Thyroid gland (tissue), 4 donors: ENCODE data around the gene TSPAN11. TPM values are rescaled to one million over a fixed set of nuclear protein-coding genes. Genes with fewer than 3 reads are reported as not detected.

Experiments used
- DNase-seq, 2 donors: peaks; one replicate each; pipeline ENCODE4 v3.0.0-alpha.2; 2019
- H3K27ac ChIP-seq, 3 donors: fragments of 200-600 bp; sonication (generic); 1 replicate in 2 of 3; 2 replicates in 1 of 3; pipeline ENCODE4 v1.5.1; 2016 to 2019; ENCODE audit warnings: mild to moderate bottlenecking in 1 of 3, moderate library complexity in 1 of 3
- H3K27me3 ChIP-seq: fragments of 200-600 bp; sonication (generic); one replicate; pipeline ENCODE4 v1.5.1; 2019
- H3K36me3 ChIP-seq, 2 donors: fragments of 200-600 bp; sonication (generic); one replicate each; pipeline ENCODE4 v1.5.1; 2016 to 2019
- H3K4me1 ChIP-seq, 2 donors: fragments of 200-600 bp; sonication (generic); one replicate each; pipeline ENCODE4 v1.5.1; 2017 to 2019
- H3K4me3 ChIP-seq, 3 donors: fragments of 200-600 bp; sonication (generic); replicated peaks in 1 of 3; 1 replicate in 2 of 3; 2 replicates in 1 of 3; pipeline ENCODE4 v1.5.1; 2016; ENCODE audit warnings: mild to moderate bottlenecking in 1 of 3
- H3K9me3 ChIP-seq: fragments of 200-600 bp; sonication (generic); one replicate; pipeline ENCODE4 v1.5.1; 2017
- CTCF ChIP-seq, 6 experiments: fragments of 200-600 bp in 3 of 6; fragments of 450-650 bp in 3 of 6; sonication (generic) in 3 of 6; IDR thresholded peaks; one replicate each; pipeline ENCODE4 v1.5.1; 2016 to 2019; ENCODE audit warnings: antibody characterized with exemption in 6 of 6, mild to moderate bottlenecking in 2 of 6, inconsistent platforms in 1 of 6, moderate library complexity in 1 of 6
- POLR2A ChIP-seq, 2 donors: fragments of 450-650 bp; IDR thresholded peaks; one replicate each; pipeline ENCODE4 v1.6.1; 2017; ENCODE audit warnings: antibody characterized with exemption in 2 of 2, mild to moderate bottlenecking in 2 of 2, moderate library complexity in 1 of 2
- WGBS, 2 donors: methylation state at CpG; one replicate each; pipeline ENCODE4 v1.1.5; 2017; 5-methylcytosine and 5-hydroxymethylcytosine counted together
- intact Hi-C: fragments of 100-400 bp; cut with DNase I; formaldehyde crosslinking; loops from one replicate; pipeline ENCODE4 v1.15.1; 2023
- total RNA-seq, 4 donors: library from RNA; depleted of rRNA; stranded (reverse); fragments of >200 nt; gene quantifications; one replicate each; pipeline ENCODE4 v1.2.3, GENCODE V29; 2016

The TSPAN11 gene
- total RNA-seq, 4 donors from 2014 or later = 2.0 to 7.5 (median 4.4) TPM

DNA sequence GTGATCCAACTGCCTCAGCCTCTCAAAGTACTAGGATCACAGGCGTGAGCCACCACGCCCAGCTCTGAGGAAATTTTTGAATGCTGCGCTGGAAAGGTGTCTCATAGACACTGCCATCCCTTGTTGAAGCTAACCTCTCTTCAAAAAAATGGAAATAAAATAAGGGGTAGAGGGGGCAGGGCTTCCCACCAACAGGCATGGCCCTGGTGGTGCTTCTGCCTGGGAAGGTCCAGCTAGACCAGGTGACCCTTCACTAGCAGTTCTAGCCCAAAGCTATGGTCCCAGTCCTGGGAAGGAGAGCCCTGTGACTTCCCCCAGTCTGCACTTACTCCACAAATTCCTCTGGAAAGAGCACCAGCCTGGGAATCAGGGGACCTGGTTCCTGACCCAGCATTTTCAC is 45.7 kb upstream of the TSPAN11 start:
- DNase-seq = no peak
- 90 to 93% methylated on average over 3 of the region's 3 CpGs for WGBS, 2 donors

GRCh38 chr12:30882706-30883105 is 43.8 kb upstream of the TSPAN11 start:
- Histone ChIP-seq H3K36me3 (no peaks in the 10 kb centered on the region), H3K27me3 (no peaks in the 10 kb centered on the region), H3K4me1 (no peaks in the 10 kb centered on the region), H3K9me3 (no peaks in the 10 kb centered on the region), H3K27ac (no peak overlapping the region), H3K4me3 (no peak overlapping the region)
- no peak for TF ChIP-seq POLR2A (IDR thresholded peaks at IDR 0.05)
- TF ChIP-seq CTCF (IDR thresholded peaks at IDR 0.05) = no peak
- 76 to 81% methylated on average over 3 of the region's 3 CpGs for WGBS, 2 donors
- intact Hi-C loops = no loop called here
- DNase-seq = no peak

More for the DNA sequence above, 45.7 kb upstream of the TSPAN11 start:
- Histone ChIP-seq H3K36me3 (no peaks in the 10 kb centered on the region), H3K9me3 (no peaks in the 10 kb centered on the region), H3K4me1 (no peaks in the 10 kb centered on the region), H3K27me3 (no peaks in the 10 kb centered on the region), H3K4me3 (no peak overlapping the region), H3K27ac (no peak overlapping the region)
- TF ChIP-seq POLR2A (IDR thresholded peaks at IDR 0.05) = no peak
- no peak for TF ChIP-seq CTCF (IDR thresholded peaks at IDR 0.05)
- intact Hi-C loops = no loop called here

DNA sequence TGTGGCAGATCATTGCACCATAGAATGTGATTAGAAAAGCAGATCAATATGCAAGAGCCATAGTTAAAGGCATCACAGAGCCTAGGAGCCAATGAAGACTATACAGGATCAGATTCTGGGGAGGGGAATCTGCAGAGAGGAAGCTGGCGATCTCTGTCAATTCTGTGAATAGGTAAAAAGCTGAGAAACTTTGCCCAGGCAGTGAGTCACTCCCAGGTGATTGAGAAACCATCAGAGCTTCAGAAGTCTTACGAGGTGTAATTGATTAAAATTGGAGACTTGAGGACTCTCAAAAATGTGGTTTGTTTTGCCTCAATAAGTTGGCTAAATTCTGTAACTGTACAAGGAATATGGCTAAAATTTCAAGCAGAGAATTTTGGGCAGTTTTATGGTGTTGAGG is 41.7 kb upstream of the TSPAN11 start:
- WGBS, 2 donors = 60 to 94% methylated on average over 2 of the region's 2 CpGs

DNA sequence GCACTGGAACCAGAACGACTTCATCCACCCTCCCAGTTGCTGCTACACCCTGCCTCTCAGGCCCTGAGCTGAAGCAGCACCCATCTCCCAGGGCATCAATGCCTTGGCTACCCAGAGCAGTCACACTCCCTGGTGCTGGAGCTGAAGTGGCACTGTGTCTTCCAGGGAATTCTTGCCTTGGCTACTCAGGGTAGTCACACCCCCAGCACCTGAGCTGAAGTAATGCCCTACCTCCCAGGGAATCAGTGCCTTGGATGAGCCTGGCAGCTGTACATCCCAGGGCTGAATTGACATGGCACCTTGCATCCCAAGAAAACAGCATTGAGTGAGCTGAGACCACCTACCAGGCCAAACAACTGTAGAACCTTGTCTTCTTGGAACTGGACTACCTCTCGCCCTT is 41.2 kb upstream of the TSPAN11 start:
- WGBS, 2 donors = 69 to 90% methylated on average over 2 of the region's 2 CpGs
- no peak for DNase-seq
- TF ChIP-seq CTCF (IDR thresholded peaks at IDR 0.05) (no peak), POLR2A (IDR thresholded peaks at IDR 0.05) (no peak)
- Histone ChIP-seq H3K4me1 (no peaks in the 10 kb centered on the region), H3K9me3 (no peaks in the 10 kb centered on the region), H3K27me3 (no peaks in the 10 kb centered on the region), H3K27ac (no peak overlapping the region), H3K4me3 (no peak overlapping the region), H3K36me3 (no peaks in the 10 kb centered on the region)
- intact Hi-C loops = no loop called here

More for the DNA sequence above, 41.7 kb upstream of the TSPAN11 start:
- Histone ChIP-seq H3K4me1 (no peaks in the 10 kb centered on the region), H3K9me3 (no peaks in the 10 kb centered on the region), H3K27ac (no peak overlapping the region), H3K4me3 (no peak overlapping the region), H3K27me3 (no peaks in the 10 kb centered on the region), H3K36me3 (no peaks in the 10 kb centered on the region)
- intact Hi-C loops = no loop called here
- no peak for TF ChIP-seq POLR2A (IDR thresholded peaks at IDR 0.05)
- TF ChIP-seq CTCF (IDR thresholded peaks at IDR 0.05) = no peak
- DNase-seq = no peak

- intact Hi-C loops = no loop called here
- Histone ChIP-seq H3K27me3 (no peaks in the 10 kb centered on the region), H3K4me3 (no peak overlapping the region), H3K36me3 (no peaks in the 10 kb centered on the region), H3K4me1 (no peaks in the 10 kb centered on the region), H3K9me3 (no peaks in the 10 kb centered on the region), H3K27ac (no peak overlapping the region)
- TF ChIP-seq POLR2A (IDR thresholded peaks at IDR 0.05) (no peak), CTCF (IDR thresholded peaks at IDR 0.05) (no peak)
- no peak for DNase-seq
Observed at GRCh38 chr12:30887226-30887625, 39.3 kb upstream of the TSPAN11 start.
